HepG2 (cell line): ENCODE data around the gene DMRTA2. TPM values are rescaled to one million over a fixed set of nuclear protein-coding genes. Genes with fewer than 3 reads are reported as not detected.

Experiments
- ATAC-seq: fragments of 200-7000 bp; cut with Tn5 transposase; 3 replicates; pipeline ENCODE4 v1.9.1; 2020; ENCODE audit warnings: mild to moderate bottlenecking, moderate library complexity
- BruUV-seq: library from RNA; stranded (reverse); fragments of 400-500 nt; replicated peaks from 2 replicates; lab custom pipeline; 2021; lab: Mats Ljungman, UMichigan
- CTCF ChIA-PET: fragments of 300-600 bp; formaldehyde crosslinking; extraction: SDS; loops from one replicate; lab custom pipeline; 2021; ENCODE audit warnings: low total read pairs, inconsistent platforms, low intra/inter-chr PET ratio; lab: Yijun Ruan, JAX
- POLR2A ChIA-PET: fragments of 350-600 bp; sonication (Branson Sonifier 250); formaldehyde crosslinking; loops from one replicate; lab custom pipeline; 2020; ENCODE audit warnings: antibody characterized with exemption, inconsistent platforms; lab: Yijun Ruan, JAX
- DNase-seq: peaks from one replicate; pipeline ENCODE4 v3.0.0-alpha.2; 2015; ENCODE audit warnings: low spot score
- FAIRE-seq: peaks from 3 replicates; lab custom pipeline; 2011; peaks lifted over from hg19 to GRCh38; lab: Jason Lieb, UNC
- H2AFZ ChIP-seq: one replicate; pipeline ENCODE4 v1.6.1; 2011; ENCODE audit warnings: low read length, inconsistent platforms
- H3K27ac ChIP-seq: fragments of 300-600 bp; 3 replicates; pipeline ENCODE4 v1.8.0; 2011; ENCODE audit warnings: mixed run types, mild to moderate bottlenecking, mixed read lengths, low read length, inconsistent platforms; ENCODE audit not compliant: insufficient read depth; ENCODE audit errors: extremely low read length
- H3K27me3 ChIP-seq, 2 experiments: fragments of 200-600 bp in 1 of 2; 2 replicates in 1 of 2; 3 replicates in 1 of 2; pipeline versions ENCODE4 v1.6.0 to v1.8.0; 2011; ENCODE audit warnings: low read length in 2 of 2, mild to moderate bottlenecking in 2 of 2, moderate library complexity in 2 of 2, inconsistent platforms in 1 of 2; ENCODE audit not compliant: insufficient read depth in 2 of 2, control insufficient read depth in 1 of 2
- H3K36me3 ChIP-seq, 2 experiments: fragments of 200-600 bp in 1 of 2; replicated peaks in 1 of 2; 2 replicates in 1 of 2; 3 replicates in 1 of 2; pipeline versions ENCODE4 v1.5.1 to v1.8.0; 2011; ENCODE audit warnings: low read length in 2 of 2, inconsistent platforms in 1 of 2; ENCODE audit not compliant: insufficient read depth in 2 of 2, control insufficient read depth in 1 of 2
- H3K4me1 ChIP-seq: 2 replicates; pipeline ENCODE4 v1.5.1; 2012; ENCODE audit warnings: low read length, inconsistent platforms; ENCODE audit not compliant: insufficient read depth
- H3K4me2 ChIP-seq: 2 replicates; pipeline ENCODE4 v1.6.0; 2011; ENCODE audit warnings: low read depth, low read length, inconsistent platforms
- H3K4me3 ChIP-seq, 3 experiments: fragments of 200-600 bp in 1 of 3; sonication (generic), shearing (Covaris generic) in 1 of 3; replicated peaks in 1 of 3; 2 replicates each; pipeline ENCODE4 v1.5.1; 2011 to 2016; ENCODE audit warnings: low read length in 3 of 3, inconsistent platforms in 2 of 3, low read depth in 2 of 3, mild to moderate bottlenecking in 2 of 3, control low read depth in 1 of 3, mixed read lengths in 1 of 3; ENCODE audit not compliant: insufficient read depth in 1 of 3
- H3K79me2 ChIP-seq: one replicate; pipeline ENCODE4 v1.6.1; 2011; ENCODE audit warnings: low read length, inconsistent platforms; ENCODE audit not compliant: insufficient read depth
- H3K9ac ChIP-seq: 2 replicates; pipeline ENCODE4 v1.6.0; 2011; ENCODE audit warnings: mild to moderate bottlenecking, low read depth, low read length, inconsistent platforms; ENCODE audit not compliant: insufficient read depth
- H3K9me3 ChIP-seq: 2 replicates; pipeline ENCODE4 v1.5.1; 2012; ENCODE audit warnings: mild to moderate bottlenecking, low read length
- H4K20me1 ChIP-seq: 2 replicates; pipeline ENCODE4 v1.6.0; 2011; ENCODE audit warnings: inconsistent platforms, mild to moderate bottlenecking, low read length, moderate library complexity; ENCODE audit not compliant: insufficient read depth
- ATF7 ChIP-seq, 2 experiments: fragments of 450-650 bp in 1 of 2; sonication (generic) in 1 of 2; formaldehyde crosslinking in 1 of 2; IDR thresholded peaks; 2 replicates each; pipeline versions ENCODE4 v1.4.0 to v1.6.1; 2016 to 2020; ENCODE audit warnings: antibody characterized with exemption in 1 of 2, mild to moderate bottlenecking in 1 of 2, missing genetic modification reagents in 1 of 2
- CREB1 ChIP-seq, 2 experiments: fragments of 450-650 bp in 1 of 2; IDR thresholded peaks; 2 replicates each; pipeline ENCODE4 v1.6.1; 2016 to 2017; ENCODE audit warnings: control low read depth in 1 of 2, mild to moderate bottlenecking in 1 of 2, missing compliant biosample characterization in 1 of 2, missing genetic modification characterization in 1 of 2
- NBN ChIP-seq: fragments of 450-650 bp; conservative IDR thresholded peaks from 2 replicates; pipeline ENCODE4 v1.6.1; 2017
- POLR2A ChIP-seq, 2 experiments: IDR thresholded peaks; 2 replicates each; pipeline ENCODE4 v1.6.1; 2011; ENCODE audit warnings: low read depth in 2 of 2, low read length in 2 of 2, mild to moderate bottlenecking in 1 of 2, moderate library complexity in 1 of 2; ENCODE audit not compliant: insufficient read depth in 1 of 2
- RCOR2 ChIP-seq: IDR thresholded peaks from 2 replicates; pipeline ENCODE4 v1.6.1; 2016; ENCODE audit warnings: missing biosample characterization, missing genetic modification reagents
- WGBS: methylation state at CpG from one replicate; pipeline ENCODE4 v1.1.6; 2017; ENCODE audit warnings: low lambda C conversion rate; 5-methylcytosine and 5-hydroxymethylcytosine counted together
- in situ Hi-C: cut with HindIII; loops from 2 replicates; pipeline ENCODE4 v1.10.0; 2017; ENCODE audit warnings: low pct_unique_long_range_greater_than_20kb; ENCODE audit not compliant: extremely low pct_ligation_motif_present
- intact Hi-C: fragments of 100-400 bp; cut with micrococcal nuclease; formaldehyde crosslinking; loops from one replicate; pipeline ENCODE4 v1.10.0; 2022; ENCODE audit not compliant: unreplicated experiment
- polyA plus RNA-seq, 8 experiments: library from polyadenylated mRNA; depleted of rRNA in 3 of 8; stranded (reverse) in 7 of 8; unstranded in 1 of 8; fragments of >200 nt; fragmentation: Illumina TruSeq in 4 of 8; extraction: Trizol in 4 of 8; gene quantifications; 2 replicates each; pipeline versions ENCODE4 v1.2.1 to v1.2.3, GENCODE V29; 2011 to 2016; ENCODE audit warnings: low read depth in 4 of 8, missing spikeins in 1 of 8, mixed read lengths in 1 of 8; ENCODE audit not compliant: insufficient read depth in 1 of 8
- total RNA-seq, 5 experiments: library from RNA; depleted of rRNA; stranded (reverse); fragments of >200 nt; fragmentation: Illumina TruSeq; extraction: Trizol; gene quantifications; 2 replicates each; pipeline ENCODE4 v1.2.3, GENCODE V29; 2016; ENCODE audit warnings: low read depth in 1 of 5

The DMRTA2 gene
- total and polyA plus RNA-seq, 2 of the 13 experiments (the other 11 are each of a cell fraction or from before 2014, with no cell fraction given): not detected

DNA sequence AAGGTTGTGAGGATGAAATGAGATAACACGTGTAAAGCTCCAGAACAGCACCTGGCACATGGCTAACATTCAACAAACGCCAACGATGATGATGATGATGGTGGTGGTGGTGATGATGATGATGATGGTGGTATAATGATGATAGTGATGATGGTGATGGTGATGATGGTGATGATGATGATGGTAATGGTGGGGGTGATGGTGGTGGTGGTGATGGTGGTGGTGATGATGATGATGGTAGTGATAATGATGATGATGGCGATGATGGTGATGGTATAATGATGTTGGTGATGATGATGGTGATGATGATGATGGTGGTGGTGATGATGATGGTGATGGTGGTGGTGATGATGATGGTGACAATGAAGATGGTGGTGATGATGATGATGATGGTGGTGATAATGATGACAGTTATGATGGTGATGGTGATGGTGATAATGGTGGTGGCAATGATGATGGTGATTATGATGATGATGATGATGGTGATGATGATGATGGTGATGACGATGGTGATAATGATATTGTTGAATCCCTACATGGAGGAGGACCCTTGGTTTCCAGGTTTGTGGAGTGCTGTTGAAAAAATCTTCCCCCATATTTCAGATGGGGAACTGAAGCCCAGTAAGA, 54.1 kb downstream of the DMRTA2 start:
- Histone ChIP-seq H4K20me1 (no peaks in the 10 kb centered on the region), H3K36me3 (no peaks in the 10 kb centered on the region), H3K9ac (no peak overlapping the region), H3K79me2 (no peaks in the 10 kb centered on the region), H3K4me2 (no peak overlapping the region), H3K27ac (no peak overlapping the region), H3K9me3 (no peaks in the 10 kb centered on the region), H3K4me3 (no peak overlapping the region), H3K27me3 (peaks cover 0 to 15% of the 10 kb centered on the region in 2 experiments; a peak in 3 of 5 replicates), H3K4me1 (no peaks in the 10 kb centered on the region), H2AFZ (no peak overlapping the region)
- ChIA-PET POLR2A (no interaction called here), CTCF (interaction anchor here (1.6 to 4.8 kb wide), 3 partner anchors 237 to 366 kb away, joined by 4 to 48 read pairs (median 28); no protein-coding TSS in a partner anchor)
- TF ChIP-seq NBN: no peak
- 0 out of 2 replicates have a peak, but pooled peaks have one; percentile 7 for TF ChIP-seq ATF7 (IDR thresholded peaks at IDR 0.05)
- TF ChIP-seq ATF7 (CRISPR knock-in tag; IDR thresholded peaks at IDR 0.05): no peak
- TF ChIP-seq RCOR2 (CRISPR knock-in tag): no peak
- peak; percentile 97 for TF ChIP-seq CREB1 (IDR thresholded peaks at IDR 0.05)
- no peak for TF ChIP-seq CREB1 (CRISPR knock-in tag; IDR thresholded peaks at IDR 0.05)
- no peak for TF ChIP-seq POLR2A (IDR thresholded peaks at IDR 0.05; ENCODE audit: insufficient read depth in 1 of 2, low read depth in 2 of 2, low read length in 2 of 2)
- no peak for FAIRE-seq
- intact Hi-C loops (loop anchor here (2.0 kb wide), 1 partner anchor 690 kb away; no protein-coding TSS in a partner anchor), in situ Hi-C loops (loop anchor here (25.0 kb wide), 1 partner anchor 343 kb away; no protein-coding TSS in a partner anchor)
- DNase-seq: no peak
- 19% methylated on average over 5 of the region's 5 CpGs for WGBS
- ATAC-seq: no peak
- no TSS peak for BruUV-seq
